AG04449 (cell line): ENCODE results near the gene SLC22A4.
A peak's percentile ranks its signal among the peaks of the same experiment; 100 is the strongest.

Experiments
- CTCF ChIA-PET: fragments of 350-600 bp; formaldehyde crosslinking; extraction: SDS; loops from one replicate; lab custom pipeline; 2021; ENCODE audit warnings: antibody characterized with exemption; lab: Yijun Ruan, JAX
- POLR2A ChIA-PET: fragments of 400-600, 350-600 bp; formaldehyde crosslinking; extraction: SDS; loops from one replicate; lab custom pipeline; 2020; ENCODE audit warnings: antibody characterized with exemption, inconsistent platforms; lab: Yijun Ruan, JAX
- DNase-seq: peaks from one replicate; pipeline ENCODE4 v3.0.0-alpha.2; 2010; ENCODE audit warnings: low read depth, low spot score
- H3K4me3 ChIP-seq: 2 replicates; pipeline ENCODE4 v1.5.1; 2011; ENCODE audit warnings: low read depth, mild to moderate bottlenecking, control low read depth, low read length
- CTCF ChIP-seq: IDR thresholded peaks from one replicate; pipeline ENCODE4 v1.5.1; 2011; ENCODE audit warnings: mild to moderate bottlenecking, moderate library complexity, low read length, control low read depth, inconsistent platforms; ENCODE audit not compliant: insufficient read depth; ENCODE audit errors: missing control alignments

SLC22A4 gene

GRCh38 chr5:132293992-132294727, at the start of gene SLC22A4:
SLC22A4 (plus strand) TSS chr5:132294394; CDS start chr5:132294617, 223 bp downstream.
- peak; percentile 61 for DNase-seq
- TF ChIP-seq CTCF: no peak
- CTCF ChIA-PET: interaction anchor here (0.9 to 4.3 kb wide), 11 partner anchors 10 to 207 kb away, joined by 3 to 28 read pairs (median 5); no protein-coding TSS in a partner anchor
- POLR2A ChIA-PET: interaction anchor here (0.8 to 2.0 kb wide), 12 partner anchors 10 to 132 kb away, joined by 3 to 10 read pairs (median 4); partner anchors contain the start of genes P4HA2 and SLC22A5
- H3K4me3 ChIP-seq: peak within 1 kb of the TSS; percentile 72

- ChIA-PET CTCF (interaction anchor here (21.8 kb wide), 1 partner anchor 7 kb away, joined by 416 read pairs; no protein-coding TSS in a partner anchor), POLR2A (no interaction called here)
- DNase-seq: no peak
- no peak overlapping the region for H3K4me3 ChIP-seq
- TF ChIP-seq CTCF: no peak
Observed at GRCh38 chr5:132245593-132245992, 48.6 kb upstream of the SLC22A4 start.

- H3K4me3 ChIP-seq: no peak overlapping the region
- CTCF ChIA-PET: interaction anchor here (21.8 kb wide), 1 partner anchor 8 kb away, joined by 416 read pairs; no protein-coding TSS in a partner anchor
- DNase-seq: no peak
- no peak for TF ChIP-seq CTCF
- POLR2A ChIA-PET: no interaction called here
Observed at GRCh38 chr5:132246806-132247205, 47.4 kb upstream of the SLC22A4 start.

DNA sequence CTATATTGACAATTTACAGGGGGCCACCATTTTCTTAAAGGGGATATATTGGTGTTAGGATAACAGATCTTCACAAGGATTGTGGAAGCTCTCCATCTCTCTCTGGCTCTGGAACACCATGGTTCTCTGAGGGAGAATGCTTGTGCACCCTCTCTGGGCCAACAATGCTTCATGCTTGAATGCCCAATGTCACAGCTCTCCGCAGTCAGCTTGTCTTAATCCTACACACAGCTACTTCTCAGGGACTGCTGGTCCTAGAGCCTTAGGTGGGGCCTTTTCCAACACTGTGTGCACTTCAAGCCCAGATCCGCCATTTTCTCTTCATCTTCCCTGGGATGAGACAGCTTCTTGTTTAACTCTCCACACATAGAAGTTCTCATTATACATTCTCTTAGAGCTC, 43.6 kb upstream of the SLC22A4 start:
- H3K4me3 ChIP-seq: no peak overlapping the region
- TF ChIP-seq CTCF: no peak
- POLR2A ChIA-PET: no interaction called here
- no peak for DNase-seq
- CTCF ChIA-PET: interaction anchor here (0.8 to 21.8 kb wide), 5 partner anchors 12 to 43 kb away, joined by 3 to 416 read pairs (median 3); partner anchors contain the start of genes P4HA2 and SLC22A4

DNA sequence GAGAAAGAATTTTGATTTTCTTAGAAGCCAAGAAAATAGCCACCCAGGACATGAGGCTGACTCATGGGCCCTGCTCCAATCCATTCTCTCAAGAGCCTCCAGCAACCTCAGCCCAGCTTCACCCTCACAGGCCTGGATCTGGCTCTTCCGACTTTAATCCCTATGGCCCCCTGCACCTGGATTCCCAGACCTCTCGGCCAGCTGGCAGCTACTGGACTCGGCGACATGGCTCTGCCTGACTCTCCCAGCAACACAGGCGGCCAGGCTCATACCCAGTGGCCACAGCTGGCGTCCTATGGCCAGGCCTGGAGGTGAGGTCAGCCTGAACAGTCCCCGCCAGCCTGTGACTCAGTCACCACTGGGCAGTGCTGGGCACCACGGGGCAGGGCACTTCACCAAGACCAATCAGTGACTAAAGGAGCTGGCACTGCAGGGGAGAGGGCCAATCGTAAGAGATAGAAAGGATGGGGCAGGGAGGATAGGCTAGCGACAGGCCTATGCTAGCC, 42.9 kb upstream of the SLC22A4 start:
- TF ChIP-seq CTCF: no peak
- H3K4me3 ChIP-seq: no peak overlapping the region
- CTCF ChIA-PET: interaction anchor here (0.7 to 21.8 kb wide), 4 partner anchors 13 to 24 kb away, joined by 3 to 416 read pairs (median 4); partner anchors contain the start of gene P4HA2
- POLR2A ChIA-PET: no interaction called here
- DNase-seq: no peak

GRCh38 chr5:132253008-132253441, 41.2 kb upstream of the SLC22A4 start:
- TF ChIP-seq CTCF: no peak
- CTCF ChIA-PET: interaction anchor here (0.7 to 21.8 kb wide), 2 partner anchors 14 to 188 kb away, joined by 3 to 416 read pairs; no protein-coding TSS in a partner anchor
- DNase-seq: no peak
- POLR2A ChIA-PET: no interaction called here
- no peak overlapping the region for H3K4me3 ChIP-seq
